SIG-M5 treated with dmso at 0.1 percent for 504 hours (cell line): Measurements from ENCODE around the gene MITF.

Experiments used
- DNase-seq: peaks from one replicate; lab custom pipeline; 2025; ENCODE audit not compliant: unreplicated experiment; lab: John Stamatoyannopoulos, UW

The MITF gene

DNA sequence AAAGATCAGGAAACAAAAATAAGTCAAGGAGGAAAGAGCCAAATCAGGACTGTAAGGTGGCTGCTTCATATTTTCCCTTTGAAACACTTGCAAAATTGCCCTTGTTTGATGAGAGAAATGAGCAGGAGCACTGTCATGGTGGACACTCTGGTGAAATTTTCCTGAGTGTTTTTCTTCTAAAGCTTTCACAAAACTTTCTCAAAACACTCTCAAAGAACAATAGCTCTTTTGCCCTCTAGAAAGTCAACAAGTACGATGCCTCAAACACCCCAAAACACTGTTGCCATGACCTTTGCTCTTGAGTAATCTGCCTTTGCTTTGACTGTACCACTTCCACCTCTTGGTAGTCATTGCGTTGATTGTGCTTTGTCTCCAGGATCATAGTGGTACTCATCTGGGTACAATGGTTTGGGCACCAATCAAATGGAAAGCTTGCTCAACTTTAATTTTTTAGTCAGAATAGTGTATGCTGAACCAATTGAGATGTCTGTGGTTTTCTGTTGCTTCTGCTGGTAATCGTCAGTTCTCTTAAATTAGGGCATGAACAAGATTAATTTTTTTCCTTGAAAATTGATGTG, 13.2 kb upstream of the MITF start:
- no peak for DNase-seq

DNA sequence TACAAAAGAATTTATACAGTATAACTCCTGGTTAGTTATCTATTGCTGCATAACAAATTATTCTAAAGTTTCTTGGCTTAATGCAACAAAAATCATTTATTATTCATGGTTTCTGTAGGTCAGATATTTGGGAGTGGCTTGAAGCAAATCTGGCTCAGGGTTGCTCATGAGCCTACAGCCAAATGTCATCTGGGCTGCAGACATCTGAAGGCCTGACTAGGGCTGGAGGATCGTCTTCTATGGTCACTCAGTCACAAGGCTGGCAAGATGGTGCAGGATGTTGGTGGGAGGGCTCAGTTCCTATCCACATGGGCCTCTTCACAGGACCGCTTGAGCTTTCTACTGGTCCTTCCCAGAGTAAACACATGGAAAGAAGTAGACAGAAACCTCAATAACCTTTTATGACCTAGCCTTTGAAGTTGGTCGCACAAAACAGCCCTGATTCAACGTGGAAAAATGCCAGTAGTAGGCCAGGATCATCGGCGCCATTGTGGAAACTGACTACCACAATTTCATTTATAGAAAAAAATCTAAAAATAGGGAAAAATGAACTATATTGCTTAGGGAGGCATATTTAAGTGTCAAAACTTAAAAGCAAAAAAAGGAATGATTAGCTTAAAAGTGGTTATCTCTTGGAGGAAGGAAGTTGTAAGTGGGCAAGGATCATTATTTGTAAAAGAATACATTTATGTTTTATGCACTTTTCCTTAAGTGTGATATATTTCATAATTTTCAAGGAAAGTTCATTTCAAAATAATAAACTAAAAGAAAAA, 9.9 kb upstream of the MITF start:
- DNase-seq = no peak

DNA sequence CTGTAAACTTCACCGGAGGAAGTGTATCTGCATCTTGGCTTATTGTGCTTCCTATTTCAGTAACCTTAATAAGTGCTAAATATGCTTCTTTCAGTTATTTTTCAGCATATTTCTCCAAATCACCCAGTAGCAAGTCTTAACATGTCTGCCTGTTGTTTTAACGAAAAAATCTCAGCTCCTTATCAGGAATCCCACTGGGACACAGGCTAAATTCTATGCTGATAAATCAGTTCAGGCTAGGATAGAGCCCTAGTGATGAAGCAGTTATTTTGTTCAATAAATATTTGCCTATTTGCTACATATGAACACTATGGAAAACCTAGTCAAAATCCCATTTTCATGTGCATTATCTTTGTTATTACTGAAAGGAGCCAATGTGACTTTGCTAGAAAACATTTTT, 8.2 kb upstream of the MITF start:
- DNase-seq = no peak

DNA sequence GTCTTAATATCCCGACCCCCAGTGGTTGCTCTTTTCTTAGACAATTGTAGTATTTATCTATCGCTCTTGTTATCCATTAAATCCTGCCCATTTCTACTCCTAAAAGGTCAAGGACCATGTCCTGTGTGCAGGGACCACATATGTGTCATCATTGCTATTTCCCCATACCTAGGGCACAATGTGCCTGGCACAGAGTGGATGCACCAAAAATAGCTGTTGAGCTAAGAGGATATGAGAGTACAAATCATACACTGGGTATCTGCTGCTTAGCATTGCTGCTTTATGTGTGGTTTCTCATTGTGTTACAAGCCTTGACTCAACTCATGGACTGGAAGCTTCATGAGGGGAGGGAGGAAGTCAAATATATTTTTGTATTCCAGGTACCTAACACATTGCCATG, 3.4 kb upstream of the MITF start:
- peak; percentile 20 for DNase-seq

DNA sequence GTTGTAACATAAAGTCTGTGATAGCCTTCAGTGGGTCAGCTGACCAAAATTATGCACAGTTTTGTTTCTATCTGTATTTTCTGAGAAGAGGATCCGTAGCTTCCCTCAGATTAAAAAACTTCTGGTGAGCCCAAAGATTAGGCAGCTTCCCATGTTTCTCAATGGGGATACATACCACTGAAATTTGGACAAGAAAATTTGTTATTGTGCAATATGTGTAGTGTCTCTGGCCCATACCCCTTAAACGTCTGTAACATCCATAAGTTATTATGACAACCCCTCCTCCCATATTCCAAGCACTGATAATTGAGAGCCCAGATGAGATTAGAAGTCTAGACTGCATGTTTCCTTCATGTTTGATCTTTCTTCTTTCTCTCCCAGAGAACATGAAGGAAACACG, 1.9 kb upstream of the MITF start:
- no peak for DNase-seq

DNA sequence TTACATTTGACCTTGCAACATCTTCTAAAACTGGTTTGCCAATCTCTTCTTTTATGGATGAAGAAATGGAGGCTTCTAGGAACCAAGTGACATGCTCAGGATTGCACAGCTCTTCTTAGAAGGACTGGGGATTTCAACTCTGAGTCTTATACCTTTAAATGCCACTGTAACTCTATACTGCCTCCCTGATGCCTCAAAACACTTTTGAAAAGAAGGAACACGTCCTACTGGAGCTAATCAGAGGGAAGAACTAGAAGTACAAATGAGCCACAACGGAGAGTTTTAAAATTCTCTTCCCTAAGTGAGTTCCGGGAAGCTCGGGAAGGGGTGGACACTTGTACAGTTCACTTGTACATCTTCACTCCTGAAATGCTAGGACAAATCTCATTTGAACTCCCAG, 949 bp upstream of the MITF start:
- DNase-seq = peak; percentile 49

DNA sequence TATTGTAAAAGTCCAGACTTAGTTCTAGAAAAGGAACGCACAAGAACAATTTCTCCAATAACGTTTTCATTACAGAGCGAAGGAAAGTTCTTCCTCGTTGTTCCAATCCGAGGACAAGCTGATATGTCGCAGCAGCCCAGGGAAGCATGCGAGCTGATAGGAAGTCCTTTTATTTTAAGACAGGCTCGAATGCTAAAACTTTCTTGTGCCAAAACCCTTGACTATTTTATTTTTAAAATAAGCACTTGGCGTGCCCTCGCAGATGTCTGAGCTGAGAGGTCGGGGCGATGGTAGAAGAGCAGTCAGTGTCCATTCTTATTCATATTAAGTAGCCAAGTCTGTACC, 433 bp upstream of the MITF start:
- no peak for DNase-seq

DNA sequence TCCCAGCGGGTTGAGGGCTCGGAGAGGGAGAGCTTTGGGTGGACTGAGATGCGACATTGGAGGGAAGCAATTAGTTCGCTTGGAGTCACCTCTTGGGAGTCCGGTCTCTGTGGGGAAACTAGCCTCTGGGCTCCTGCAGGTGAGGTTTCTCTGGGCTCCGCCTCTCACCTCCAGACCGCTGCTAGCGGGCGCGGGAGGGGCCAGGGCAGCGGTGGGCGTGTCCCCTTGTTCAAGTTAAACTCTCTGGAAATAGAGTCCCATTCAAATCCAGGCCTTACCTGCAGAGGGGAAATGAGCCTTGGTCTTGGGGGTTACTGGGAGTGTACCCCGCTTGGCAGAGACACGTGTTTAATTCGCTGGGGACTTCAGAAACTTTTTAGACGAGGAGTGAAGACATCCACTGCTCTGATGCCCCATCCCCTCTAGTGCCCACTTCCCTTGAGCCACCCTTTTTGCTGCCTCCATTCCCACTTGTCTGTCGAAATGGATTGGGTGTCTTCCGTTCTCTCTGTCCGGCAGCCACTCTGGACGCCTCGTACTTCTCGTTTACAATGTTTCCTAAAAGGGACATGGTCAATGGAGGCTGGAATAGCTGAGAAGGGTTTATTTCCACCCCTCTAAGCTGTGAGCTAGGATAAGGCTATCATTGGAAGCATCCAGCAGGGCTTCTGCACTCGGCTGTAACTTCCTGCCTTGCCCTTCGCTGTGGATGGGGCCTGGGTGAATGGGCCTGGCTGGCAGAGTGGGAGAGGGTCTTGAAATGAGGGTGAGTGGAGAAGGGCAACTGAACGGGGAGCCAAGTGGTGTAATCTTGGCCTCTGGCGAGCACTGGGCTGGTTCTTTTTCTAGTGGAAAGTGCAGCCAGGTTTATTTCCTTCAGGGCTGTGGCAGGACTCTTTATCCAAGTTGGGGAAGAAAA, 1.1 kb downstream of the MITF start:
- no peak for DNase-seq

DNA sequence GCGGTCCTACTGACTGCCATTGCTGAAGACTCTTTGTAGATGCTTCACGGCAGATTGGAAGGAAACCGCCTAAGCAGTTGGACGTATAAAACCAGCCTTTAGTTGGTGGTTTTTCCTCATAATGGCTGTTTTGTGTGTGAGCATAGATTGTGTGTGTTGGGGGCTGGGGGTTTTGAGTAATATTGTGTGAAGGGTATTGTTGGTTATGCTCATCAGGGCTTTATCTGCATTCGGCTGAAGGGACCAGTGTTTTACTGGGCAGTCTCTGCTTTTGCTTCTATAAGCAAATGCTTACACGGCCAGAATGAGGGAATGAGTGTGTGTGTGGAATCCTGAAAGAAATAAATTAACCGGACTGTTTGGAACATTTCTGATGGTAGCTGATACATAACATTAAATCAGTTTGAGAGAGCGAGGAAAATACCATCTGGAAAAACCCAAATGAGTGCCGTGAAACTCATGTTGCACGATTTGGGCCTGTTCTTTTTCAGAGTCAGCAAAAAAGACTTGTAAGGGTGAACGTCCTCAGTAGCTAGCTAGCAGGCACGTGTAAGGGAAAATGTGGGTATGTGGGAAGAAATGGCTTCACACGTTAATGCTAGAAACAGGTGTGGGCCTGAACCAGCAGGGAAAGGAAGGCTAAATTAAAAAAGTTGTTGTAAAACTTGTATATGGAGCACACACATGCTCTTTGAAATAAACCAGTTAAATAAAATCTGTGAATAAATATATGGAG, 1.9 kb downstream of the MITF start:
- no peak for DNase-seq

DNA sequence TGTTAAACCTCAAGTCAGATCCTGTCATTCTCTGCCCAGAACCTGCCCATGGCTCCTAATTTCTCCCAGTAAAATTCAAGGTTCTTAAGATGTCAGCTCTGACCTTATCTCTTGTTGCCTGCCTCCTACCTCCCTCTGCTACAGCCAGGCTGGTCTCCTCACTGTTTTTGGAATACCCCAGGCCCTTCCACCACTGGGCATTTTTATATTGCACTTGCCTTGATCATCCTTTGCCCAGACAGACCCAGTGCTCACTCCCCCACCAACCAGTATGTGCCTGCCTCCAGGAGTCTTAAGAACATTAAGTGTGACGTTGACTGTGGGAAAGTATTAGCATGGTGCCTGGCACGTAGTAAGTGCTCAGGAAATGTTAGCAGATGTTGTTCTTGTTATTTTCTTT, 3.1 kb downstream of the MITF start:
- no peak for DNase-seq

DNA sequence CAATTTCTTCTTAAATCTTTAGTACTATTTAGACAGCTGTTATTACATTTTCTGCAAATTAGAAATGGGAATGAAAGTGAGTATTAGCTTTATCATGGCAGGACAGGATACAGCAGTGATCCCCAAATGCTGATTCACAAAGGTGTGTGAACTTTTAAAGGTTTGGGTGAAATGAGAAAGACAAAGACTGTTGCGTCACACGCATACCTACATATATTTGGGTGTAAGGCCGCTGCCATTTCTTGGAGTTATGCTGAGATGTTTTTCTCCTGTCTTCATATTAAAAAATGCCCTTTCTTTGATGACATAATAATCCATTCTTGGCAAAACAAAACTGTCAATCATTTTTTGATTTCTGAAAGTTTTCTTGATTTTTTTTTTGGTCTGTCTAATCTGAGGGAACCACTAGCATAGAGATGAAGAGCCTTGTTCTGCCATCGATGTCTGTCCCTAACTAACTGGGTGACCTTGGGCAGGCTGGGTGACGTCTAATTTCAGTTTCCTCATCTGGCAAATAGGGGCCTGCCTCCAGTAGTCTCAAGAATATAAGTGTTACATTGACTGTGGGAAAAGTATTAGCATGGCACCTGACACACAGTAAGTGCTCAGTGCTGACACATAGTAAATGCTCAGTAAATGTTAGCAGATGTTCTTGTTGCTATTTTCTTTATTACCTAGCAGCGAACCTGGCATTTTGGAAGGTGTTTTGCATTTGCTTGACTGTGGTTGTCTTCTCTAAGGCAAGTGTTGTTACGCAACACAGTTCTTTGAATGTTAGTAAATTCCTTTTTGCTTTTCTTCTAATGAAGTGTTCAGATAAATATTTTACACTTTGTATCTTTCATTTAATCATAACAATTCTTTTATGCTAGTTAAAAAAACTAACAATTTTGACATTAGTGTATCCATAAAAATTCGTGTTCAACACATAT, 5.0 kb downstream of the MITF start:
- DNase-seq = no peak

DNA sequence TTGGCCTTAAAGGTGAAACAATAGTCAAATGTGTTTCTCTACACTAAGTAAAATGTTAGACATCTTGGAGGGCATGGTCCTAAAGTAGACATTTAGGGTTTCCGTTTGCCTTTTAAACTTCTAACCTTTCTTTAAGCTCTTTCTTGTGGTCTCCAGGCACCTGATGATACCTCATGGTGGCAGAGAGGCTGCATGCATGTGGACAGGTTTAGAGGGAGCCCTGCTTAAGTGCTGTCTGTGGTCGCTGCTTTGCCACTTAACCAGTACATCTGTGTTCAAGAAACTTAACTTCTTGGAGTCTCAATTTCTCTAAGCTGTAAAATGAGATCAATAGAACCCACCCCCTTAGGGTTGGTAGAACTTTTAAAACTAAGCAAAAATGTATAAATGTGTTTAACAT, 6.2 kb downstream of the MITF start:
- DNase-seq = no peak

DNA sequence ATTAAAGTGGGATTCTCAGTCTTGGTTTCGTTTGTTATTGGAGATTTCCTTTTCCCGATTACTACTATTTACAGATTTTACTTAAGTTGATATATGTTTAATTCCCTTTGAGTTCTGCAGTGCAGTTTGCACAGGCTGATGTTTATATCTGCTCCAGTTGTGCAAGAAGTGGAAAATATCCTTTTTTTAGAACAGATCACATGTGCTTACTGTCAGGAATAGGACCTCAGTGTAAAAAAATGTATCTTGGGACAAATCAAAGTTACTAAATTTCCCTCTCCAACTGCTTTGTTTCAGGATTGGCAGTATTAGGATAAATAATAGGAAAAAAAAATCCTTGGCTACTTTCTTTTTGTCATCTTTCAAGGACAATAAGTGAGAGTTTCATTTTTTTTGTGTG, 6.9 kb downstream of the MITF start:
- DNase-seq = no peak

DNA sequence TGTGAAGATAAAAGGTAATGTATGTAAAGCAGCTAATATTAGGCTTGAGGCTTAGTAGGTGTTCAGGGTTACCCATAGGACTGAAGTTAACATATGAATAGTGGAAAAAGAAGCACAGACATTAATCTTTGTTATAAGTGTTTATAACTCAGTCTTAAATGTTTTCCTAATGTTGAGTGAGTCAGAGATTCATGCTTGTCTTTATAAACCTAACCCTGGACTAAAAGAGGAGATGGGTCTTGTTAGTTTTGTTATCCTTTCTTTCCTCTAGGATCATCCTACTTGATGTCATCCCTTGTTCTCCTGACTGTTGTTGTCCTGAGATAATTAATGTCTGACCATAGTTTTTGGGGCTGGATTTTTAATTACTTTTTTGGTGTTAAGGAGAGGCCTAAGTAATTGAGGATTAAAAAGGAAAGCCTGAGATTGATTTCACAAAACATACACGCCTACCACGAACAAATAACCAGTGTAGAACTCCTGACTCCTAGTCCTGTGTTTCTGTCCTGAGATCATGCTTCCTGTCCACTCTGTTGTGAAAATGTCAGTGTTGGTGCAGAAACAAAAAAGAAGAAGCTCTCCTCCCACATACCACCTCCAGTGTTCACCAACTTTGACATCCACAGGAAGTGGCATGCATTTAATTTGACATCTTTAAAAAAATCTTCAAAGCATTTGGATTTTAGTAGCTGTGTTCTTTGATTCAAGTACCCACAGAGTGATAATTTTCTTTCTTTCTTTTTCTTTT, 8.4 kb downstream of the MITF start:
- no peak for DNase-seq

DNA sequence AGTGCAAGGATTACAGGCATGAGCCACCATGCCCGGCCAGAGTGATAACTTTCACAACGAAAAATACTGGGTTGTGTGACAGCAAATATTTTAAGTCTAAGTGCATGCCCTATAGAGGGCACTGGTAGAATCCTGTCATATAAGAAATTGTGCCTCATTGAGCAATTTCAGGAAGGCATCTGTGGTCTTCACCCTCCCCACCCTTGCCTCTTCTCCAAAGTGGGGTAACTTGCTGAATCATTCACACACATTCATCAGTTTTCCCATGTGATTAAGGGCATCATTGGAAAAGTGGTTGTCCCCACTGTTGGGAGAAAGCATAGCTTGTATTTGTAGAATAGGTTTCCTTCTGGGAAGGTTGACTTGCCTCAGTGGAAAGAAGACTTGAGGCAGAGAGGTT, 9.2 kb downstream of the MITF start:
- peak; percentile 64 for DNase-seq

DNA sequence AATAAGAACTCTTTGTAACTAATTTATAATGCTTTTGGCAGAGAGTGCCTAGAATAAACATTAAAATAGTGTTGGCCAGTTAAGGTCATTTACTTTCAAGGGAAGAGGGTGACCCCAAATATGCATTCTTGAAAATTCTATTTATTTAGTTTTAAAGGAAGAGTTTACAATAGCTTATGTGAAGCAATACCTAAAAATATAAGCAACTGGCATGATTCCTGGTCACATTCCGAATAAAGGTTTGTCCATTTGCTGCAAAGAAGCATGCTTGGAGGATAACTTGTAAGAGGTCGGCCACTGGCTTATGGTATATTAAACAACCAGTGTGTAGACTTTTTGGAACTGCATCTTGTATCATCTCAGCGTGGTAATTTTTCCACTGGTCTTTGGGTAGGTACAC, 10.2 kb downstream of the MITF start:
- no peak for DNase-seq

DNA sequence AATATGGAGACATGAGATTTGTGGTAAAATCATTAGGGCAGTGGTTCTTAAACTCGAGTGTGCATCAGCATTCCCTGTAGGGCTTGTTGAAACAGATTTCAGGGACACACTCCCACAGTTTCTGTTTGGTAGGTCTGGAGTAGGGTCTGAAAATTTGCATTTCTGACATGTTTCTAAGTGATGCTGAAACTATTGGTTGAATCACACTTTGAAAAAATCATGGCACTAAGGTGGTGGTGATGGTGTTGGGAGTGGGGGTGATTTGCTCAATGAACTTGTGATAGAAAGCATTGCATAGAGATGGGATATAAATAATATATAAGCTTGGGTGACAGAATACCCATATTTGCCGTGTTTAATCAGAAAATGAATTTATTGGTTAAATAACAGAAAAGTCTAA, 11.3 kb downstream of the MITF start:
- DNase-seq = no peak

DNA sequence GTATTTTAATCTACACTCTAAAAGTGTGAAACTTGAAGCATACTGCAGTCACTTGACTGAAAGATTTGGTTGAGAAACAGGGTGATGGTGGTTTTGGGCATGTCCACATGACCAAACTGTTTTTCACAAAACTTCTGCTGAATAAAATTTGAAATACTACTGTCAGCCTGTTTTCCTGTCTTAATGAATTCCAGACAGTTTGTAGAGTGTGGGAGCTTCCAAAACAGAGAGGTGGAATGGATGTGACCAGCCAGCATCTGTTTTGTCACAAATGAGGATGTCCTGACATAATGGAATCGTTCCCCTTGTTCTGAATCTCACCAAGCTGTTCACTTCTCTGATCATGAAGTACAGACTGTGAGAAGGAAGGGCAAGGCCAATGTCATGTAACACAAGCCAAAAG, 11.8 kb downstream of the MITF start:
- DNase-seq = no peak

DNA sequence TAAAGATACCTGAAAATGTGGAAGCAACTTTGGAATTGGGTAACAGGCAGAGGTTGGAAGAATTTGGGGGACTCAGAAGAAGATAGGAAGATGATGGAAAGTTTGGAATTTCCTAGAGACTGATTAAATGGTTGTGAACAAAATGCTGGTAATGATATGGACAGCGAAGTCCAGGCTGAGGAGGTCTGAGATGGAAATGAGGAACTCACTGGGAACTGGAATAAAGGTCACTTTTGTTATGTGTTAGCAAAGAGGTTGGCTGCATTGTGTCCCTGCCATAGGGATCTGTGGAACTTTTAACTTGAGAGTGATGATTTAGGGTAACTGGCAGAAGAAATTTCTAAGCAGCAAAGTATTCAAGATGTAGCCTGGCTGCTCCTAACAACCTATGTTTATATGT, 13.0 kb downstream of the MITF start:
- no peak for DNase-seq
